Progenitor cell of endocrine pancreas (in vitro differentiated cells): ENCODE data around the gene FAM83E. TPM values are rescaled to one million over a fixed set of nuclear protein-coding genes. Genes with fewer than 3 reads are reported as not detected.
"Not testable (repeated sequence)": the region's sequence is repeated elsewhere in the genome, so short reads cannot be mapped to it uniquely, and the experiment has no call there.

Experiments
- DNase-seq: peaks from one replicate; pipeline ENCODE4 v3.0.0; 2021; ENCODE audit warnings: low spot score; ENCODE audit not compliant: unreplicated experiment
- H3K27ac Mint-ChIP-seq: 2 replicates; pipeline ENCODE4 v1.8.0; 2021; ENCODE audit warnings: mild to moderate bottlenecking, moderate library complexity, mixed read lengths
- H3K27me3 Mint-ChIP-seq: 2 replicates; pipeline ENCODE4 v1.8.0; 2021; ENCODE audit warnings: mixed read lengths
- H3K36me3 Mint-ChIP-seq: 2 replicates; pipeline ENCODE4 v1.8.0; 2022; ENCODE audit warnings: mixed read lengths; ENCODE audit not compliant: insufficient read depth
- H3K4me1 Mint-ChIP-seq: 2 replicates; pipeline ENCODE4 v1.8.0; 2021; ENCODE audit warnings: low read depth, mixed read lengths
- H3K4me3 Mint-ChIP-seq: 2 replicates; pipeline ENCODE4 v1.8.0; 2021; ENCODE audit warnings: low read depth, mild to moderate bottlenecking, moderate library complexity, mixed read lengths
- H3K9me3 Mint-ChIP-seq: 2 replicates; pipeline ENCODE4 v1.8.0; 2021; ENCODE audit warnings: low read depth, mixed read lengths
- CTCF ChIP-seq: fragments of 200-600 bp; sonication (generic); IDR thresholded peaks from one replicate; pipeline ENCODE4 v1.5.0; 2021; ENCODE audit warnings: antibody characterized with exemption, mild to moderate bottlenecking; ENCODE audit not compliant: unreplicated experiment
- total RNA-seq: library from RNA; stranded (reverse); gene quantifications from 2 replicates; pipeline ENCODE4 v1.2.1, GENCODE V29; 2021

FAM83E gene
- total RNA-seq, 1 donor from 2014 or later, result 4.3 TPM

- no peak for TF ChIP-seq CTCF
- no peak overlapping the region for H3K27ac Mint-ChIP-seq
- no peak for DNase-seq
- peaks cover 3% of the 10 kb centered on the region for H3K9me3 Mint-ChIP-seq
- H3K4me1 Mint-ChIP-seq, result peaks cover 1% of the 10 kb centered on the region
- H3K27me3 Mint-ChIP-seq, result peaks cover 19% of the 10 kb centered on the region
- H3K36me3 Mint-ChIP-seq, result no peaks in the 10 kb centered on the region
- H3K4me3 Mint-ChIP-seq, result no peak overlapping the region
Observed at GRCh38 chr19:48659768-48660167, 44.9 kb upstream of the FAM83E start.

DNA sequence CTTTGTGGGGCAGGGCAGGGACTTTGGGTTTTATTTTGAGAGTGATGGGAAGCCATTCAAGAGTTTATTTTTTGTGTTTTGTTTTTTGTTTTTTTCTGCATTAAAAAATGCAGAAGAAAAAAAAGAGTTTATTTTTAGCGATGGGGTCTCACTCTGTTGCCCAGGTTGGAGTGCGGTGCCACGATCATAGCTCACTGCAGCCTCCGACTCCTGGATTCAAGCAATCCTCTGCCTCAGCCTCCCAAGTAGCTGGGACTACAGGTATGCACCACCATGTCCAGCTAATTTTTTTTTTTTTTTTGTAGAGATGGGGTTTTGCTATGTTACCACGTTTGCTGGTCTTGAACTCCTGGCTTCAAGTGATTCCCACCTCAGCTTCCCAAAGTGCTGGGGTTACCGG lies 43.6 kb upstream of the FAM83E start:
- no peak for DNase-seq
- H3K4me1 Mint-ChIP-seq, result peaks cover 1% of the 10 kb centered on the region
- TF ChIP-seq CTCF, result no peak
- H3K27me3 Mint-ChIP-seq, result peaks cover 22% of the 10 kb centered on the region
- H3K9me3 Mint-ChIP-seq, result peaks cover 3% of the 10 kb centered on the region
- H3K4me3 Mint-ChIP-seq, result no peak overlapping the region
- no peak overlapping the region for H3K27ac Mint-ChIP-seq
- H3K36me3 Mint-ChIP-seq, result no peaks in the 10 kb centered on the region

GRCh38 chr19:48657828-48658227 lies 43.0 kb upstream of the FAM83E start:
- not testable (repeated sequence) for H3K9me3 Mint-ChIP-seq, DNase-seq, H3K36me3 Mint-ChIP-seq, H3K4me1 Mint-ChIP-seq, H3K4me3 Mint-ChIP-seq, H3K27ac Mint-ChIP-seq
- H3K27me3 Mint-ChIP-seq, result peaks cover 22% of the 10 kb centered on the region

- peaks cover 22% of the 10 kb centered on the region for H3K27me3 Mint-ChIP-seq
- H3K4me1 Mint-ChIP-seq, result peaks cover 1% of the 10 kb centered on the region
- DNase-seq, result no peak
- no peak for TF ChIP-seq CTCF
- peaks cover 3% of the 10 kb centered on the region for H3K9me3 Mint-ChIP-seq
- no peak overlapping the region for H3K27ac Mint-ChIP-seq
- H3K36me3 Mint-ChIP-seq, result no peaks in the 10 kb centered on the region
- no peak overlapping the region for H3K4me3 Mint-ChIP-seq
Observed at GRCh38 chr19:48656840-48657474, 42.1 kb upstream of the FAM83E start.

DNA sequence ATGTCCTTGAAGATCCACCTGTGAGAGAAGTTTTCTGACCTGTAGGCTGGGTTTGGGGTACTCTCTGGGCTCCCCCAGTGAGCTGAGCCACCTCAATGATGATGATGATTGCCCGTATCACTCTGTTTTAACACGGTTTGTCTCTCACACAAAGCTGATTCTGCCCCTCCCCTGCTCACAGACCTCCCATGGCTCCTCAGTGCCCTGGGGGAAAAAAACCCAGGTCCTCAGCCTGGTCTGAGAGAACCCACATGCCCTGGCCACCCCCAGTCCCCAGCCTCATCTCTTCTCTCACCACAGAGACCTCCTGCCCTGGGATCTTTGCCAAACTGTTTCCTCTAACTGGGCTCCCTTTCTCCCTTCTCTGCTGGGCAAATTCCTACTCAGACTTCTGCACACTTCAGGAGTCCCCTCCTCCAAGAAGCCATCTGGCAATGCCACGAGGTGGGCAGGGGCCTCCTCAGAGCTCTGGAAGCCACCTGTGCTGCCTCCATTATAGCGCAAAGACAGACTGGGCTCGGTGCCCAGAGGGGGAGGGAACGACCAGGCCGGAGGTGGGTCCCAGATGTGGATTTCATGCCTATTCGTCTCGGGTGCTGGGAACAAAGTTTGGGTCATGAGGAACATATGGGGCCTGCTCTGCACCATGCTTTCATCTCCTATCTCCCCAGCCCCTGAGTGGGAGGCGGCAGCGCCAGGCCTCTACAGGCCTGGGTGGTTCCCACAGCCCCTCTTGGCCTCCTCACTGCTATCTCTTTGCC lies 39.6 kb upstream of the FAM83E start:
- Mint-ChIP-seq H3K4me1 (peaks cover 1% of the 10 kb centered on the region), H3K36me3 (no peaks in the 10 kb centered on the region), H3K9me3 (peaks cover 4% of the 10 kb centered on the region), H3K27me3 (peaks cover 22% of the 10 kb centered on the region), H3K27ac (no peak overlapping the region), H3K4me3 (no peak overlapping the region)
- DNase-seq, result no peak
- no peak for TF ChIP-seq CTCF

- no peak for TF ChIP-seq CTCF
- H3K4me1 Mint-ChIP-seq, result no peaks in the 10 kb centered on the region
- peaks cover 4% of the 10 kb centered on the region for H3K9me3 Mint-ChIP-seq
- H3K36me3 Mint-ChIP-seq, result no peaks in the 10 kb centered on the region
- no peak for DNase-seq
- no peak overlapping the region for H3K27ac Mint-ChIP-seq
- no peak overlapping the region for H3K4me3 Mint-ChIP-seq
- peaks cover 10% of the 10 kb centered on the region for H3K27me3 Mint-ChIP-seq
Observed at GRCh38 chr19:48651683-48652048, 36.8 kb upstream of the FAM83E start.
